Measurements from ENCODE around the gene MPP4. TPM values are rescaled to one million over a fixed set of nuclear protein-coding genes. Genes with fewer than 3 reads are reported as not detected.

MPP4 gene, protein sequence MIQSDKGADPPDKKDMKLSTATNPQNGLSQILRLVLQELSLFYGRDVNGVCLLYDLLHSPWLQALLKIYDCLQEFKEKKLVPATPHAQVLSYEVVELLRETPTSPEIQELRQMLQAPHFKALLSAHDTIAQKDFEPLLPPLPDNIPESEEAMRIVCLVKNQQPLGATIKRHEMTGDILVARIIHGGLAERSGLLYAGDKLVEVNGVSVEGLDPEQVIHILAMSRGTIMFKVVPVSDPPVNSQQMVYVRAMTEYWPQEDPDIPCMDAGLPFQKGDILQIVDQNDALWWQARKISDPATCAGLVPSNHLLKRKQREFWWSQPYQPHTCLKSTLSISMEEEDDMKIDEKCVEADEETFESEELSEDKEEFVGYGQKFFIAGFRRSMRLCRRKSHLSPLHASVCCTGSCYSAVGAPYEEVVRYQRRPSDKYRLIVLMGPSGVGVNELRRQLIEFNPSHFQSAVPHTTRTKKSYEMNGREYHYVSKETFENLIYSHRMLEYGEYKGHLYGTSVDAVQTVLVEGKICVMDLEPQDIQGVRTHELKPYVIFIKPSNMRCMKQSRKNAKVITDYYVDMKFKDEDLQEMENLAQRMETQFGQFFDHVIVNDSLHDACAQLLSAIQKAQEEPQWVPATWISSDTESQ
- polyA plus RNA-seq (2013): 0.07 TPM

DNA sequence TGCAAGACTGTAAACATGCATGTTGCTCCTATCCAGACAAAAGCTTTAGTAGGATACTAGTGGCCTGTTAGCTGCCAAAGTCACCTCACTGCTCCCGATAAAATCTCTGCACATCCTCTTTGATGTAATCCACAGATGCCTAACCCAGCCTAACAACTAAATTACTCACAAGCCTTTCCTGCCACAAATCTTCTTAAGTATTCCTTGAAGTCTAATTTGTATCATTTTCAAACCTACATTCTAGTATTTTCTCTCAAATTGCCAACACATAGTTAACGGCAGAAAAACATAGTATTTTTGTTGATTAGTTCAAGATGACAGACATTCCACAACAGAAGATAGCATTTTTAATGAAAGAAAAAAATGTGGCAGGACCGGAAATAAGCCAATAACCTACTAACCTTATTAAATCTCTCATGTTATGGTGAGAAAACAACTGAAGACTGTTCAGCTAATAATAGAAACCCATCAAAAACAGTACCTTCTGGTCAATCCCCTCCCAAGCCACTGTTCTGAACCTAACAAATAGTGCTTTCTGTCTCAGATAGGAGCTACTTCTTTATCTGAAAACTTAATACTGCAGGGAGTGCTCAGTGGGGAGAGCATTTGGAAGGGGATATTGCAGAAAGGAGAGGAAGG lies at the start of gene MPP4:
Gene MPP4 (minus strand): TSS at position 57 of the 639 bp plus-strand sequence. CDS start 4,690 bp downstream, outside the sequence.
- peaks cover 0 to 2% (median 0%) of the 10 kb centered on the region in 5 experiments for H3K9me3 ChIP-seq (ENCODE audit: control extremely low read depth in 1 of 5, control insufficient read depth in 4 of 5, insufficient read depth in 2 of 5, low read depth in 1 of 5, low read length in 4 of 5)
- WGBS (ENCODE audit: insufficient coverage): 46% methylated on average over 1 of the region's 3 CpGs
- H3K36me3 ChIP-seq (ENCODE audit: control insufficient read depth in 4 of 4, insufficient read depth in 4 of 4, low read length in 3 of 4): peaks cover 5 to 37% (median 23%) of the 10 kb centered on the region in 4 experiments
- no peak within 1 kb of the TSS for H3K27ac ChIP-seq (ENCODE audit: insufficient read depth in 1 of 2, low read depth in 1 of 2, low read length in 2 of 2, poor library complexity in 1 of 2, severe bottlenecking in 2 of 2)
- CTCF ChIA-PET: interaction anchor here (1.1 to 1.3 kb wide), 2 partner anchors 16 to 461 kb away, joined by 3 read pairs; no protein-coding TSS in a partner anchor
- no peaks in the 10 kb centered on the region for H3K27me3 ChIP-seq (replicated peaks in 2 of 5; ENCODE audit: control insufficient read depth in 4 of 5, insufficient read depth in 5 of 5, low read length in 4 of 5)
- no peak for DNase-seq
- no peak within 1 kb of the TSS for H3K4me3 ChIP-seq (ENCODE audit: control insufficient read depth in 1 of 7, extremely low read depth in 1 of 7, insufficient read depth in 4 of 7, low read depth in 2 of 7, low read length in 6 of 7)
- no peaks in the 10 kb centered on the region for H3K4me1 ChIP-seq (ENCODE audit: control extremely low read depth in 1 of 4, control insufficient read depth in 4 of 4, insufficient read depth in 4 of 4, low read length in 3 of 4)
- POLR2A ChIA-PET: no interaction called here

DNA sequence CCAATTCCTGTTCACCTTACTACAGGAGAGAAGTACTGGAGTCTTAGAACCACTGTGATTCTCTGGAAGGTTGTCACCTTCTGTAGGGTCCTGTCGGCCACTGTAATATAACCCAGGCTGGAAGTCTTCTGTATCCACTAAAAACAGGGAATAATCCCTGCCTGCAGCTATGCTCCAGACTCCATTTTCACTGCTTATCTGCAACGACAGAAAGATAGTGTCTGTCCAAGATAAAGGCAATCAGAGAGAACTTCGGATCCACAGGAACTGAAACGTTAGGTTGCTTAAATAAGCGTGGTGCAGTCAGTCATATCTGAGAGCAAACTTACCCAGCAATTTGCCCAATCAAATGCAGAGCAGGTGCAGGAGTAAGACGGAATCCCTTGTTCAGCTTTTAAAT lies 48.1 kb upstream of the MPP4 start:
- 87% methylated on average over 5 of the region's 6 CpGs for WGBS (ENCODE audit: insufficient coverage)
- no peaks in the 10 kb centered on the region for H3K27me3 ChIP-seq (replicated peaks in 2 of 5; ENCODE audit: control insufficient read depth in 4 of 5, insufficient read depth in 5 of 5, low read length in 4 of 5)
- POLR2A ChIA-PET: no interaction called here
- no peaks in the 10 kb centered on the region for H3K9me3 ChIP-seq (ENCODE audit: control extremely low read depth in 1 of 5, control insufficient read depth in 4 of 5, insufficient read depth in 2 of 5, low read depth in 1 of 5, low read length in 4 of 5)
- H3K27ac ChIP-seq (ENCODE audit: insufficient read depth in 1 of 2, low read depth in 1 of 2, low read length in 2 of 2, poor library complexity in 1 of 2, severe bottlenecking in 2 of 2): no peak overlapping the region
- no peak overlapping the region for H3K4me3 ChIP-seq (ENCODE audit: control insufficient read depth in 1 of 7, extremely low read depth in 1 of 7, insufficient read depth in 4 of 7, low read depth in 2 of 7, low read length in 6 of 7)
- CTCF ChIA-PET: no interaction called here
- no peaks in the 10 kb centered on the region for H3K4me1 ChIP-seq (ENCODE audit: control extremely low read depth in 1 of 4, control insufficient read depth in 4 of 4, insufficient read depth in 4 of 4, low read length in 3 of 4)
- H3K36me3 ChIP-seq (ENCODE audit: control insufficient read depth in 4 of 4, insufficient read depth in 4 of 4, low read length in 3 of 4): peaks cover 16 to 77% (median 54%) of the 10 kb centered on the region in 4 experiments
- DNase-seq: no peak

DNA sequence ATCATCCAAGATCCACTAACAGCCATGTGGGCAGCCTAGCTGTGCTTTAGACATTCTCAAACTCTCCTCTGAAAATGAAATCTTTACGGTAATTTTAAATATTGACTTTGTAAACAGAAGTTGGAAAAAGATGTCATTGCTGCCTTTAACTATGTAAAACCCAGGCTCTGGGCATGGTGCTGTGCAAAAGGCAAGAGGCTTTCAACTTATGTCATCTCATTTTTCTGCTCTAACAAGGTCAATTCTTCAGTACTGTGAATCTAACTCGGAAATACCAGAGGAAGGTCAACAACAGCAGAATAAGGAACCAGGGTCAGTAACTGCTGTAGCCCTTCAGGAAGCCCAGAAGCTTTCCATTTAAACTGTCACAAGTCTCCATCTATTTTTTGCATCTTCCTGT lies 37.0 kb upstream of the MPP4 start:
- no peak overlapping the region for H3K4me3 ChIP-seq (ENCODE audit: control insufficient read depth in 1 of 7, extremely low read depth in 1 of 7, insufficient read depth in 4 of 7, low read depth in 2 of 7, low read length in 6 of 7)
- no peak for DNase-seq
- POLR2A ChIA-PET: no interaction called here
- CTCF ChIA-PET: interaction anchor here (1.1 kb wide), 1 partner anchor 21 kb away, joined by 3 read pairs; no protein-coding TSS in a partner anchor
- peaks cover 24 to 79% (median 41%) of the 10 kb centered on the region in 4 experiments for H3K36me3 ChIP-seq (ENCODE audit: control insufficient read depth in 4 of 4, insufficient read depth in 4 of 4, low read length in 3 of 4)
- no peak overlapping the region for H3K27ac ChIP-seq (ENCODE audit: insufficient read depth in 1 of 2, low read depth in 1 of 2, low read length in 2 of 2, poor library complexity in 1 of 2, severe bottlenecking in 2 of 2)
- H3K9me3 ChIP-seq (ENCODE audit: control extremely low read depth in 1 of 5, control insufficient read depth in 4 of 5, insufficient read depth in 2 of 5, low read depth in 1 of 5, low read length in 4 of 5): peaks cover 0 to 15% (median 3%) of the 10 kb centered on the region in 5 experiments
- no peaks in the 10 kb centered on the region for H3K27me3 ChIP-seq (replicated peaks in 2 of 5; ENCODE audit: control insufficient read depth in 4 of 5, insufficient read depth in 5 of 5, low read length in 4 of 5)
- H3K4me1 ChIP-seq (ENCODE audit: control extremely low read depth in 1 of 4, control insufficient read depth in 4 of 4, insufficient read depth in 4 of 4, low read length in 3 of 4): no peaks in the 10 kb centered on the region
- no CpG with 5 or more reads among the region's 2 CpGs for WGBS (ENCODE audit: insufficient coverage)

DNA sequence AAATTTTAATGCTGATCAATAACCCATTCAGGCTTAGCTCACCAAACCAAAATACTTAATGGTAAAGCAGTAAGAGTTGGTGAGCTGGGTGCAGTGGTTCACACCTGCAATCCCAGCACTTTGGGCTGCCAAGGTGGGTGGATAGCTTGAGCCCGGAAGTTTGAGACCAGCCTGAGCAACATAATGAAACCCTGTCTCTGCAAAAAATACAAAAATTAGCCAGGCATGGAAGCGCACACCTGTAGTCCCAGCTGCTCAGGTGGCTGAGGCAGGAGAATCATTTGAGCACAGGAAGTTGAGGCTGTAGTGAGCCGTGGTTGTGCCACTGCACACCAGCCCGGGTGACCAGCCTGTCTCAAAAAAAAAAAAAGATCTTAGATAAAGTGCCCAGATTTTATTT lies 35.7 kb upstream of the MPP4 start:
- no peak overlapping the region for H3K4me3 ChIP-seq (ENCODE audit: control insufficient read depth in 1 of 7, extremely low read depth in 1 of 7, insufficient read depth in 4 of 7, low read depth in 2 of 7, low read length in 6 of 7)
- H3K4me1 ChIP-seq (ENCODE audit: control extremely low read depth in 1 of 4, control insufficient read depth in 4 of 4, insufficient read depth in 4 of 4, low read length in 3 of 4): no peaks in the 10 kb centered on the region
- ChIA-PET CTCF (interaction anchor here (1.9 kb wide), 1 partner anchor 8 kb away, joined by 8 read pairs; no protein-coding TSS in a partner anchor), POLR2A (interaction anchor here (0.6 kb wide), 1 partner anchor 386 kb away, joined by 4 read pairs; no protein-coding TSS in a partner anchor)
- H3K9me3 ChIP-seq (ENCODE audit: control extremely low read depth in 1 of 5, control insufficient read depth in 4 of 5, insufficient read depth in 2 of 5, low read depth in 1 of 5, low read length in 4 of 5): peaks cover 0 to 15% (median 3%) of the 10 kb centered on the region in 5 experiments
- no peak for DNase-seq
- no peak overlapping the region for H3K27ac ChIP-seq (ENCODE audit: insufficient read depth in 1 of 2, low read depth in 1 of 2, low read length in 2 of 2, poor library complexity in 1 of 2, severe bottlenecking in 2 of 2)
- whole genome bisulfite sequencing (ENCODE audit: insufficient coverage): 100% methylated on average over 3 of the region's 4 CpGs
- peaks cover 27 to 84% (median 44%) of the 10 kb centered on the region in 4 experiments for H3K36me3 ChIP-seq (ENCODE audit: control insufficient read depth in 4 of 4, insufficient read depth in 4 of 4, low read length in 3 of 4)
- H3K27me3 ChIP-seq (replicated peaks in 2 of 5; ENCODE audit: control insufficient read depth in 4 of 5, insufficient read depth in 5 of 5, low read length in 4 of 5): no peaks in the 10 kb centered on the region

DNA sequence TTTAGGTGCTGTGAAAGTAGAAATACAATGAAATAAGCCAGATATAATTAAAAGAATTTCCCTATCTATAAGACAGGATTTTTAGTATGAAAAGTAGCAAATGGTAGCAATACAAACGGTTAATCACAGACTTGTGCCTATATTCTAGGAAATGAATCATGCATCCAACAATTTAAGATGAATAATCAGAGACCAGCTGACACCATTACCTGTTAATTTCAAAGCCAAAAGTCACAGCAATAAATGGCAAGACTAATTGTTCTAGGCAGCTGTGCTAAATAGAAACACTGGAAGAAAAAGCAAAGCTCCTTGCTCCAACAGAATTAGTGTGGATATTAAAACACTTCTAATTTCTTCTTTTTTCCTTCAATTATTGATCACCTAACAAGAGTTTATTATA lies 35.1 kb upstream of the MPP4 start:
- no CpG with 5 or more reads among the region's 1 CpG for WGBS (ENCODE audit: insufficient coverage)

DNA sequence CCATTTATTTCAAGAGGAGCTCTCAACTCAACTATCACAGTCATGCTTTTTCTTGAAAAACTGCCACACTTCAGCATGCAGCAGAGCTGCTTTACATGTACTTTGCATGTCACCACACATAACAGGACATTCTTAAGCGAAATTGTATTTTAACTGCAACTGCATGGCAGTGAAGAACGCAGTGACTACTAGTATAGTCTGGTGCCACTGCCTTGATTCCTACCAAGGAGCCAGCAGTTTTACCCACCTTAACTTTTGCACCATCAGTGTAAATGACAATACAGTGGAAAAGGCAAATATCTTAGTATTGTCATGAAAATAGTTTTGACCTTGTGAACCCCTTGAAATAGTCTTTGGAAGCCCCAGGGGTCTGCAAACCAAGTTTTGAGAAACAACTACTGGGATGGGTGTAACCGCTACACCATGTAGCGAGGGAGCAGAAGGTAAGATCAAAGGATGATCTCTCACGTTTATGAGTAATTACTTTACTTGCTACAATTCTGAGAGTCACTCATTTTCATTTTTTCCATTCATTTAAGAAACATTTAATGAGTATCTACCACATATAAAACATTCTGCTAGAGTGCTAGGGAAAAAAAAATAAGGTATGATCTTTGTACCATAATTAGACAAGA lies 32.3 kb upstream of the MPP4 start:
- ChIA-PET POLR2A (no interaction called here), CTCF (no interaction called here)
- Histone ChIP-seq H3K4me3 (ENCODE audit: control insufficient read depth in 1 of 7, extremely low read depth in 1 of 7, insufficient read depth in 4 of 7, low read depth in 2 of 7, low read length in 6 of 7) (no peak overlapping the region), H3K4me1 (ENCODE audit: control extremely low read depth in 1 of 4, control insufficient read depth in 4 of 4, insufficient read depth in 4 of 4, low read length in 3 of 4) (no peaks in the 10 kb centered on the region), H3K27me3 (replicated peaks in 2 of 5; ENCODE audit: control insufficient read depth in 4 of 5, insufficient read depth in 5 of 5, low read length in 4 of 5) (no peaks in the 10 kb centered on the region), H3K36me3 (ENCODE audit: control insufficient read depth in 4 of 4, insufficient read depth in 4 of 4, low read length in 3 of 4) (peaks cover 28 to 85% (median 51%) of the 10 kb centered on the region in 4 experiments), H3K27ac (ENCODE audit: insufficient read depth in 1 of 2, low read depth in 1 of 2, low read length in 2 of 2, poor library complexity in 1 of 2, severe bottlenecking in 2 of 2) (no peak overlapping the region), H3K9me3 (ENCODE audit: control extremely low read depth in 1 of 5, control insufficient read depth in 4 of 5, insufficient read depth in 2 of 5, low read depth in 1 of 5, low read length in 4 of 5) (peaks cover 0 to 3% (median 0%) of the 10 kb centered on the region in 5 experiments)
- 93% methylated on average over 2 of the region's 5 CpGs for WGBS (ENCODE audit: insufficient coverage)
- no peak for DNase-seq

More for the DNA sequence above, 35.1 kb upstream of the MPP4 start:
- Histone ChIP-seq H3K4me3 (ENCODE audit: control insufficient read depth in 1 of 7, extremely low read depth in 1 of 7, insufficient read depth in 4 of 7, low read depth in 2 of 7, low read length in 6 of 7) (no peak overlapping the region), H3K4me1 (ENCODE audit: control extremely low read depth in 1 of 4, control insufficient read depth in 4 of 4, insufficient read depth in 4 of 4, low read length in 3 of 4) (no peaks in the 10 kb centered on the region), H3K27me3 (replicated peaks in 2 of 5; ENCODE audit: control insufficient read depth in 4 of 5, insufficient read depth in 5 of 5, low read length in 4 of 5) (no peaks in the 10 kb centered on the region), H3K9me3 (ENCODE audit: control extremely low read depth in 1 of 5, control insufficient read depth in 4 of 5, insufficient read depth in 2 of 5, low read depth in 1 of 5, low read length in 4 of 5) (peaks cover 0 to 15% (median 3%) of the 10 kb centered on the region in 5 experiments), H3K27ac (ENCODE audit: insufficient read depth in 1 of 2, low read depth in 1 of 2, low read length in 2 of 2, poor library complexity in 1 of 2, severe bottlenecking in 2 of 2) (no peak overlapping the region), H3K36me3 (ENCODE audit: control insufficient read depth in 4 of 4, insufficient read depth in 4 of 4, low read length in 3 of 4) (peaks cover 27 to 85% (median 47%) of the 10 kb centered on the region in 4 experiments)
- no peak for DNase-seq
- CTCF ChIA-PET: interaction anchor here (1.9 kb wide), 1 partner anchor 8 kb away, joined by 8 read pairs; no protein-coding TSS in a partner anchor
- POLR2A ChIA-PET: no interaction called here

Data from common myeloid progenitor, CD34-positive (primary cell).